Measurements from ENCODE around the gene PKMYT1. TPM values are rescaled to one million over a fixed set of nuclear protein-coding genes. Genes with fewer than 3 reads are reported as not detected.
"Not testable (repeated sequence)": the region's sequence is repeated elsewhere in the genome, so short reads cannot be mapped to it uniquely, and the experiment has no call there.

Gene PKMYT1
- total and polyA plus RNA-seq, 3 donors from 2014 or later = 76.4 to 146 (median 119) TPM

DNA sequence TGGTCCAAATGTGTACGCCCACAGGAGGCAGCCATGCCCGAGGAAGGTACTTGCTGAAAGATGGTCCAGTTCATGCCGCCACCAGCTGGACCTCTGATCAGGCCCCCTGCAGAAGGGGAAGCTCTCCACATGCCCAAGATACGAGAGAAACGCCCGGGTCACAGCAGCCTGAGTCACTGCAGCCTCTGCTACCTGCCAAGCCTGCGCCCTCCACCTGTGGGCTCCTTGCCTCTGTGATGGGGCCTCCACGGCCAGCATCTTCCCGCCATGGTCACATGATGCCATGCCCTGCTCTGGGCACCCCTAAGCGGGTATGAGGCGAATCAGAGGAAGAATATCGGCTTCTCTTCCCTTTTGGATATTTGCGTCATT is 29.9 kb downstream of the PKMYT1 start:
- H3K4me3 ChIP-seq = no peak overlapping the region
- no peaks in the 10 kb centered on the region for H3K27me3 ChIP-seq
- no peaks in the 10 kb centered on the region for H3K36me3 ChIP-seq (ENCODE audit: low read depth, missing control alignments)
- no peaks in the 10 kb centered on the region for H3K4me1 ChIP-seq
- no peak for TF ChIP-seq POLR2A (IDR thresholded peaks at IDR 0.05)
- TF ChIP-seq, protein P1, sequence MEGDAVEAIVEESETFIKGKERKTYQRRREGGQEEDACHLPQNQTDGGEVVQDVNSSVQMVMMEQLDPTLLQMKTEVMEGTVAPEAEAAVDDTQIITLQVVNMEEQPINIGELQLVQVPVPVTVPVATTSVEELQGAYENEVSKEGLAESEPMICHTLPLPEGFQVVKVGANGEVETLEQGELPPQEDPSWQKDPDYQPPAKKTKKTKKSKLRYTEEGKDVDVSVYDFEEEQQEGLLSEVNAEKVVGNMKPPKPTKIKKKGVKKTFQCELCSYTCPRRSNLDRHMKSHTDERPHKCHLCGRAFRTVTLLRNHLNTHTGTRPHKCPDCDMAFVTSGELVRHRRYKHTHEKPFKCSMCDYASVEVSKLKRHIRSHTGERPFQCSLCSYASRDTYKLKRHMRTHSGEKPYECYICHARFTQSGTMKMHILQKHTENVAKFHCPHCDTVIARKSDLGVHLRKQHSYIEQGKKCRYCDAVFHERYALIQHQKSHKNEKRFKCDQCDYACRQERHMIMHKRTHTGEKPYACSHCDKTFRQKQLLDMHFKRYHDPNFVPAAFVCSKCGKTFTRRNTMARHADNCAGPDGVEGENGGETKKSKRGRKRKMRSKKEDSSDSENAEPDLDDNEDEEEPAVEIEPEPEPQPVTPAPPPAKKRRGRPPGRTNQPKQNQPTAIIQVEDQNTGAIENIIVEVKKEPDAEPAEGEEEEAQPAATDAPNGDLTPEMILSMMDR (IDR thresholded peaks at IDR 0.05) = no peak
- DNase-seq = no peak
- WGBS, 2 donors = 97 to 100% methylated on average over 5 to 13 of the region's 13 CpGs
- H3K9me3 ChIP-seq = no peaks in the 10 kb centered on the region
- no peak overlapping the region for H3K27ac ChIP-seq
- intact Hi-C loops (cut with DNase I; ENCODE audit: low total_unique reads) = no loop called here

DNA sequence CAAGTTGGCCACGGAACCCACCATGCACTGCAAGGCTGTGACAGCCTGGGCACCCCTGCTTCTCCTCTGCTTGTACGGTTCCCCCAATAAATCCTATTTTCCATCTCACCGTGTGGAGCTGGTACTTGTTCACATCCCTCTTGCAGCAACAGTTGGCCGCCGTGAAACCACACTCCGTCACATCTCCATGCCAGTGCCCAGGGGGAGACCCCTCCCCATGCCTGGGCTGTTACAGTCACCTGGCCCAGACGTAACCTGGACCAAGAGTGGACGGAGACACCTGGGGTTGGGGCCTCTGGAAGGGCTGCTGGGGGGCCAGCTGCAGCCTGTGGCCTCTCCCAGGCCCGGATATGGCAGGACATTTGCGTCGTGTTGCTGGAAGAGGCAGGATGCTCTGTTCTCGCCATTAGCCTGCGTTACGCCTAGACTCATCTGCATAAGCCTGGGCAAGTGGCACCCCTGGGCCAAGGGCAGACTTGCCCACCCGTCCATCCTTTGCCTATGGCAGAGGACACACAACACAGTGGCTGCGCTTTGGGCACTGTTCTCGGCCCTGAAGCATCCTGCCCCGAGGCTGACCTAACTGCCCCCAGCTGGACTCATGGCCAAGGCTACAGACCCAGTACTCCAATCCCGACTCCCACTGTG is 30.4 kb downstream of the PKMYT1 start:
- H3K4me3 ChIP-seq = no peak overlapping the region
- no peaks in the 10 kb centered on the region for H3K4me1 ChIP-seq
- intact Hi-C loops (cut with DNase I; ENCODE audit: low total_unique reads) = no loop called here
- TF ChIP-seq, protein P1 (IDR thresholded peaks at IDR 0.05) = no peak
- no peak for TF ChIP-seq POLR2A (IDR thresholded peaks at IDR 0.05)
- no peaks in the 10 kb centered on the region for H3K27me3 ChIP-seq
- 87 to 91% methylated on average over 11 to 19 of the region's 19 CpGs for WGBS, 2 donors
- DNase-seq = no peak
- no peak overlapping the region for H3K27ac ChIP-seq
- H3K36me3 ChIP-seq (ENCODE audit: low read depth, missing control alignments) = no peaks in the 10 kb centered on the region
- no peaks in the 10 kb centered on the region for H3K9me3 ChIP-seq

DNA sequence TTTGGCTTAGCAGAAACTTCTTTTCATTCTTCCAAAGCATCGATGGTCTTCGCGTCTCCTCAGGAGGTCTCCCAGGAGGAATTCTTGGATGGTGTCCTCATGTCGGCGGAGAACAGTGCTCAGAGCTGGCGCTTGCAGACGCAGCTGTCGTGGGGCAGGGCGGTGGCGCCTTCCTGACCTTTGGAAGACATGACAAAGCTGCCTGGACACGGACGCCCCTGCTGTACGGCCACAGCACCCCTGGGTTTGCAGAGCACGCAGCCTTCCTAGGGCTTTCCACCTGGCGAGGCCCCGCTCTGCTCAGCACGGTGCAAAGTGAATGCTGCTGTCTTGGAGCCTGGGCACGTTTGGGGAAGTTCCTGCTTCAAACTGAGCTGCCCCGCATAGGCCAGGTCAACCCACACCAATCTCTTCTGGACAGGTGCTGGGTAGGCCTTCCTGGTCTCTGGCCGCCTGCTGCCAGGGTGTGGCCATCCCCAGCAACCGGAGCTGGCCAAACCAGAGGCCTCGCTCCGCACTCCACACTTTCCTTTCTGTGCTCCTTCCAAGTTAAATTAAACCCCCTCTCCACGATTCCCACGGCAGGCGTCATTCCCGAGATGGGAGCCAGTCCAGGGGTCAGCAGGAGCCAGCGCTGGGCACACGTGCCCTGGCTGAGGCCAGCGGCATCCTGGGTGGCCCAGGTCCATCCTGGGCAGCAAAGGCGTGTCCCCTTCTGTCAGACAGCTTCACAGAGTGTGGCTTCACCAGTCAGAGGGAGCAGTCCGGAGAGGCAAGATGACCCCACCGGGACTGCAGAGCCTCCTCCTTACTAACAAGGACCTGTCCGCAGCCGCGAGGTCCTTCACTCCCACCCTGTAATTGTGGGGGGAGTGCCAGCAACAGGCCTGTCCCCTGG is 31.2 kb downstream of the PKMYT1 start:
- H3K36me3 ChIP-seq (ENCODE audit: low read depth, missing control alignments) = no peaks in the 10 kb centered on the region
- intact Hi-C loops (cut with DNase I; ENCODE audit: low total_unique reads) = no loop called here

DNA sequence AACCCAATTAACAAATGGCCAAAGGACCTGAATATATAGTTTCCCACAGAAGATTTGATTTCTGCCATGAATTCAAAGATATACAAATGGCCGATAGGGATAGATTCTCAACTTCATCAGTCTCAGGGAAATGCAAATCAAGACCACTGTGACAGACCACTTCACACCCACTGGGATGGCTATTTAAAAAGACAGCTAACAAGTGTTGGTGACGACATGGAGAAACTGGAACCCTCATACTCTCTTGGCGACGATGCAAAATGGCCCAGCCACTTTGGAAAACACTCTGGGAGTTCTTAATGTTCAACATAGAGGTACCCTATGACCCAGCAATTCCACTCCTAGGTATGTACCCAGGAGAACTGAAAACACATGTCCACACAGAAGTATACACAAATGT is 33.6 kb downstream of the PKMYT1 start:
- H3K9me3 ChIP-seq = no peaks in the 10 kb centered on the region
- H3K27ac ChIP-seq = no peak overlapping the region
- WGBS, 2 donors = 94 to 97% methylated on average over 4 of the region's 4 CpGs
- no peak overlapping the region for H3K4me3 ChIP-seq
- DNase-seq = no peak
- no peaks in the 10 kb centered on the region for H3K27me3 ChIP-seq
- H3K36me3 ChIP-seq (ENCODE audit: low read depth, missing control alignments) = no peaks in the 10 kb centered on the region
- TF ChIP-seq POLR2A (IDR thresholded peaks at IDR 0.05) = no peak
- TF ChIP-seq, protein P1 (IDR thresholded peaks at IDR 0.05) = no peak
- intact Hi-C loops (cut with DNase I; ENCODE audit: low total_unique reads) = no loop called here
- no peaks in the 10 kb centered on the region for H3K4me1 ChIP-seq

More for the DNA sequence above, 31.2 kb downstream of the PKMYT1 start:
- Histone ChIP-seq H3K9me3 (no peaks in the 10 kb centered on the region), H3K27me3 (no peaks in the 10 kb centered on the region), H3K4me3 (no peak overlapping the region), H3K27ac (no peak overlapping the region), H3K4me1 (no peaks in the 10 kb centered on the region)
- no peak for TF ChIP-seq POLR2A (IDR thresholded peaks at IDR 0.05)
- TF ChIP-seq, protein P1 (IDR thresholded peaks at IDR 0.05) = no peak
- no peak for DNase-seq
- WGBS, 2 donors = 86 to 87% methylated on average over 19 to 36 of the region's 36 CpGs

DNA sequence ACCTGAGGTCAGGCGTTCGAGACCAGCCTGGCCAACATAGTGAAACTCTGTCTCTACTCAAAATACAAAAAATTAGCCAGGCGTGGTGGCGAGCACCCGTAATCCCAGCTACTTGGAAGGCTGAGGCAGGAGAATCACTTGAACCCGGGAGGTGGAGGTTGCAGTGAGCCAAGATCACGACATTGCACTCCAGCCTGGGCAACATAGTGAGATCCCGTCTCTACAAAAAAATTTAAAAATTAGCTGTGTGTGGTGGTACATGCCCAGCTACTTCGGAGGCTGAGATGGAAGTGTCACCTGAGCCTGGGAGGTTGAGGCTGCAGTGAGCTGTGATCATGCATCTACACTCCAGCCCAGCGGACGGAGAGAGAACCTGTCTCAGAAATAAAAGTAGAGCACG is 36.5 kb downstream of the PKMYT1 start:
- H3K27me3 ChIP-seq; H3K9me3 ChIP-seq; H3K36me3 ChIP-seq (ENCODE audit: low read depth, missing control alignments); intact Hi-C loops (cut with DNase I; ENCODE audit: low total_unique reads); H3K4me1 ChIP-seq; H3K27ac ChIP-seq; DNase-seq; H3K4me3 ChIP-seq: not testable (repeated sequence)
- 82 to 93% methylated on average over 12 of the region's 12 CpGs for WGBS, 2 donors

Measured in testis (tissue), 3 donors.